ENCODE results near the gene ESR2. TPM values are rescaled to one million over a fixed set of nuclear protein-coding genes. Genes with fewer than 3 reads are reported as not detected.

The ESR2 gene
- total RNA-seq, 1 donor from 2014 or later: 0.06 TPM

- H3K4me3 ChIP-seq (ENCODE audit: low read depth, low read length): no peak overlapping the region
- no peak for TF ChIP-seq CTCF (conservative IDR thresholded peaks at IDR 0.05; ENCODE audit: low read depth, low read length)
- no peak for DNase-seq (ENCODE audit: low read depth)
Observed at GRCh38 chr14:64292197-64292596, 2.0 kb downstream of the ESR2 start.

GRCh38 chr14:64289571-64289970, 4.6 kb downstream of the ESR2 start:
- no peak for TF ChIP-seq CTCF (conservative IDR thresholded peaks at IDR 0.05; ENCODE audit: low read depth, low read length)
- no peak overlapping the region for H3K4me3 ChIP-seq (ENCODE audit: low read depth, low read length)
- no peak for DNase-seq (ENCODE audit: low read depth)

GRCh38 chr14:64281805-64282204, 12.4 kb downstream of the ESR2 start:
- no peak overlapping the region for H3K4me3 ChIP-seq (ENCODE audit: low read depth, low read length)
- no peak for TF ChIP-seq CTCF (conservative IDR thresholded peaks at IDR 0.05; ENCODE audit: low read depth, low read length)
- DNase-seq (ENCODE audit: low read depth): no peak

- no peak for TF ChIP-seq CTCF (conservative IDR thresholded peaks at IDR 0.05; ENCODE audit: low read depth, low read length)
- no peak for DNase-seq (ENCODE audit: low read depth)
- H3K4me3 ChIP-seq (ENCODE audit: low read depth, low read length): no peak overlapping the region
Observed at GRCh38 chr14:64279704-64280668, 14.2 kb downstream of the ESR2 start.

- TF ChIP-seq CTCF (conservative IDR thresholded peaks at IDR 0.05; ENCODE audit: low read depth, low read length): no peak
- DNase-seq (ENCODE audit: low read depth): no peak
- H3K4me3 ChIP-seq (ENCODE audit: low read depth, low read length): no peak overlapping the region
Observed at GRCh38 chr14:64278458-64278857, 15.7 kb downstream of the ESR2 start.

GRCh38 chr14:64272019-64272418, 22.2 kb downstream of the ESR2 start:
- H3K4me3 ChIP-seq (ENCODE audit: low read depth, low read length): no peak overlapping the region
- no peak for DNase-seq (ENCODE audit: low read depth)
- TF ChIP-seq CTCF (conservative IDR thresholded peaks at IDR 0.05; ENCODE audit: low read depth, low read length): no peak

- no peak overlapping the region for H3K4me3 ChIP-seq (ENCODE audit: low read depth, low read length)
- no peak for DNase-seq (ENCODE audit: low read depth)
- no peak for TF ChIP-seq CTCF (conservative IDR thresholded peaks at IDR 0.05; ENCODE audit: low read depth, low read length)
Observed at GRCh38 chr14:64266239-64266638, 27.9 kb downstream of the ESR2 start.
